ENCODE measurements around the gene RFXANK.
"Not testable (repeated sequence)": the region's sequence is repeated elsewhere in the genome, so short reads cannot be mapped to it uniquely, and the experiment has no call there.

The RFXANK gene

DNA sequence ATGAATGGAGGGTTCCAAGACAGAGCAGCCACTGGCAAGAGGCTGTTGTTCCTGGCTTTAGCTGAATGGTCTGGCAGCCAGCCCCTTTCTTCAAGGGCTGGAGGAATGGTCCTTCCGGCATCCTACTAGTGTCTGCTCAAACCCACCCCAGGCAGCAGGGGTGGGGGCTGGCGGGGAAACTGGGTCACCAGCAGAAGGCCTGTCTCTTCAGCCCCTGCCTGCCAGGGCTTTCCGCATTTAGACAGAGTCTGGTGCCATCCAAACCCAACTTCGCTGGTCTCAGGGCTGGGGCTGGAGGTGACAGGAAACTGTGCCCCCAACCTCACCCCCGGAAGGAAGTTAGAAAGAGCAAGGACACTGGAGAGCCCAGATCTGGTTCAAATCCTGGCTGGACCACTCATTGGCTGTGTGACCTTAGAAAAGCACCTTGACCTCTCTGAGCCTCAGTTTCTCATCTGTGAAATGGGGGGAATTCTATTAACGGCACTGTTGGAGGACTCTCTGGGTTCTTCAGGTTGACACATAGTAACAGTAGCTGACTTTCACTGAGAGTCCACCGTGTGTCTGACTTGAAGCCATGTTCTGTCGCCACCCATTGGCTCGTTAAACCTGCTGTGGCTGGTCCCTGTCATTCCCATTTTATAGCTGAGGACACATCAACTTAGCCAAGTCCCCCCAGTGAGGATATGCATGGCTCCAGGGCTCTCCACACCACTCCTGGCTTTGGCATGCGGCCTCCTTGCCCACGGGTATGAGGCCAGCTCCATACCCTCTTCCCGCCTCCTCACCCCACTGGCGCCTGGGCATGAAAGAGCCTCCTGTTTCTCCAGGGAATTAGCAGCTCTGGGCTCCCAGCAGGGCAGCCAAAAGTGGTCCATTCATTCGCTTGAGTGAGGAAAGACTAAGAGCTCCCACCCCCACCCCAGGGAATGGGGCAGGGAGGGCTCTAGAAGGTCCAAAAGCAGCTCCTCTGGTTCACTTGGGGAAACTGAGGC lies 13.7 kb downstream of the RFXANK start:
- DNase-seq (ENCODE audit: low read depth, low spot score): no peak

DNA sequence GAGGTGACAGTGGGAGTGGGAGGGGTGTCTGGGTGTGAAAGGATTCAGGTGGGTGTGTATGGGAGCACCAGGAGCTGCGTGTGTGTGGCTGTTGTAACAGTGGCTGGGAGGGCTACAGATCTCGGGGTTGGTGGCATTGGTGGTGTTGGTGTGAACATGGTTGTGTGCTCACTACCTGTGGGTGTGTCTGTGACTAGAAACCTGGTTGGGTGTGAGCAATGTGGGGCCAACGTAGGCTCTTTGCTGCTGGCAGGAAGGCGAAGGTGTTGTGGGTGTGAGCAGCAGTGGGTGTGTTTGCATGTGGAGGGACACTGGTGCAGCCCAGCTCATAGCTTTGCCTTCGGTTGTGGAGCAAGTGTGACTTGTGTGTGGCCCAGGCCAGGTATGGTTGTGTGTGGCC lies 14.9 kb downstream of the RFXANK start:
- DNase-seq (ENCODE audit: low read depth, low spot score): no peak

DNA sequence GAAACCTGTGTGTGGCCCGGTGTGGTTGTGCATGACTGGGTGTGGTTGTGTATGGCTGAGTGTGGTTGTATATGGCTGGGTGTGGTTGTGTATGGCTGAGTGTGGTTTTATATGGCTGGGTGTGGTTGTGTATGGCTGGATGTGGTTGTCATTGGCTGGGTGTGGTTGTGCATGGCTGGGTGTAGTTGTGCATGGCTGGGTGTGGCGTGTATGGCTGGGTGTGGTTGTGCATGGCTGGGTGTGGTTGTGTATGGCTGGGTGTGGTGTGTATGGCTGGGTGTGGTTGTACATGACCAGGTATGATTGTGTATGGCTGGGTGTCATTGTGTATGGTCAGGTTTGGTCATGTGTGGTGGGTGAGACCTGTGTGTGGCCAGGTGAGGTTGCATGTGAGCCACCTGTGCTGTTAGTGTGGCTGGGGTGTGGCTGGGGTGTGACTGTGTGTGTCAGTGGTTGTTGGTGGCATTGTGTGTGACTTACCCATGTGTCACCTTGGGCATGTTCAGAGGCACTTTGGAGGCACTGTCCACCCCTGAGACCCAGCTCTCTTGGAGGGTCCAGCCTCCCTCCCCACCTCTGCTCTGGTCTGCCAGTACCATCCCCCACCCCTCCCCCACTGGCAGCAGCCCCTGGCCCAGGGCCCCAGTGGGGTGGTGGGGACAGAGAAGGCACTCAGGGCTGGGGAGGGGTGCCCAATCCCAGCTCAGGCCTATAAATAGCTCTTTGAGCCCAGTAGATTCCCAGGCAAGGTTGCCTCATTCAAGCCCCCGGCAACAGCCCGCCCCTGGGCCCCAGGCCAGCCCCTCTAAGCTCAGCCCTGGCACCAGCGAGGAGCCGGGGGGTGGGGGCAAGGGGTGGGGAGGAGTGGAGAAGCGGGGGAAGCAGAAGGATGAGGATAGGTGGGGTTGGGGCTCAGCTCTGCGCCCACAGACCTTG lies 15.8 kb downstream of the RFXANK start:
- no peak for DNase-seq (ENCODE audit: low read depth, low spot score)

DNA sequence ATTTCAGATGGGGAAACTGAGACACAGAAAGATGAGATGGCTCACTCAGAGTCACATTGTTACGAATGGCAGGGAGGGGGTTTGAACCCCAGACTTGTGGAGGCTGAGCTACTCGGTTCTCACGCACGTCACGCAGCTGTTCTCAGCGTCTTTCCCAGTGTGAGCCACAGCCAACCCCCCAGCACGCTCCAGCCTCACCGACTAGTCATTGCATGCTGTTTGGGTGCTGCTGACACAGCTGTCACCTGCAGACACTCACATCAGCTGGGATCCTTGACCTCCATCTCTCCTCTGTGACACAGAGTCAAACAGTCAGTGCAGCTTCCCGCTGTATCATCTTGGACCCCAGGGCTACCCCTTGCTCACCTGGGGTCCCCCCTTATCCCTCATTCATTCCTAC lies 17.3 kb downstream of the RFXANK start:
- DNase-seq (ENCODE audit: low read depth, low spot score): no peak

DNA sequence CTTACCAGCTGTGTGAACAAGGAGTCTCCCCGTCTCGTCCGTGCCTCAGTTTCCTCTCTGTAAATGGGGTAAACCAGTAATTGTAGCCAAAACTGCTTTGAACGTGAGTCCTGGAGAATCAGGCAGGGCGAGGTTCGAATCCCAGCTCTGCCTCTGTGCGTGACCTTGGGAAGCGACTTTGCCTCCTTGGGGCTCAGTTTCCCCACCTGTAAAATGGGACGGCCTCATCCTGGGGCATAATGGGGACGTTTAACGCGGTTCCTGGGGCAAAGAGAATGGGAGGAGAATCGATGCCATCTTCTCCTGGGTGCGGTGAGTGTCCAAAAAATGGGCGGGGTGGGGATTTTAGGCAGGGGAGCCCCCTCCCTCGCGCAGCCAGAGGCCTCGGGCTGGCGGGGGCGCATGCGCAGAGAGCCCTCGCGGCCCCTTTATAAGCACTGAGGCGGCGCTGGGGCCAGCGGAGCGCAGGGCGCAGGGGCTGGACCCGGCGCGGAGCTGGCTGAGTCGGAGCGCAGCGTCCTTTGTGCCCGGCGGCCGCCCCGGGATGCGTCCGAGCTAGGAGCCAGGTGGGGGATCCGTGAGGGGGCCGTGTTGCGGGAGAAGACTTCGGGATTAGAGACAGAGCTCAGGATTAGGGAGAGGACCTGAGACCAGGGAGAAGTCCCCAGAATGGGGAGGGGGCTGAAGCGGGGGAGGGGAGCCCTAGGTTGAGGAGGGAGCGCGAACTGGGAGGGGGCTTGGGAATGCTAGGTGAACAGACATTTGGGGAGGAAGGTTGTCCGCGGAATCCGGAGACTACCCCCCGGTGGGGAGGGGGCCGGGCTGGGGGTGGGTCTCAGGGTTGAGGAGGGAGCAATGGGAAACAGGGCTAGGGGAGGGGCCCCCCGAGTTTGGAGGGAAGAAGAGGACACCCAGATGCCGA lies 19.7 kb downstream of the RFXANK start, which contains the start of gene NCAN:
NCAN (plus strand) TSS at position 460 of the 922 bp plus-strand sequence. CDS start 4,996 bp downstream, outside the sequence.
- DNase-seq (ENCODE audit: low read depth, low spot score): no peak

DNA sequence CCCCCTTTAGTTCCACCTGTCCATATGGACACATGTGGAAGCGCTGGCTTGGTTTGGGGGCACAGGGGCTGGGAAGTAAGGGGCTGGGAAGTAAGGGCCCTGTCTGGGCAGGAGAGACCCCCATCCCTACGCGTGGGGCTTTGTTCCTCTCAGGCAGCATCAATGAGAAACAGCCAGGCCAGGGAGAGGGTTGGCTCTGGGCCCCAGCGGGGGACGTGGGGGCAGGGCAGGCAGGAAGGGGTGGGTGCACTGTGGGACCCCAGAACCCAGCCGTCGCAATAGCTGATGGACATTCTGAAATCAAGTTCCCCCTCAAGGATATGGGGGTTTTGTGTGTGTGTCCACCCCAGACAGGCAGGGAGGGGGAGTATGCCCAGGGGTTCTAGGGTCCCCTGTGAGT lies 20.9 kb downstream of the RFXANK start:
- DNase-seq (ENCODE audit: low read depth, low spot score): no peak

DNA sequence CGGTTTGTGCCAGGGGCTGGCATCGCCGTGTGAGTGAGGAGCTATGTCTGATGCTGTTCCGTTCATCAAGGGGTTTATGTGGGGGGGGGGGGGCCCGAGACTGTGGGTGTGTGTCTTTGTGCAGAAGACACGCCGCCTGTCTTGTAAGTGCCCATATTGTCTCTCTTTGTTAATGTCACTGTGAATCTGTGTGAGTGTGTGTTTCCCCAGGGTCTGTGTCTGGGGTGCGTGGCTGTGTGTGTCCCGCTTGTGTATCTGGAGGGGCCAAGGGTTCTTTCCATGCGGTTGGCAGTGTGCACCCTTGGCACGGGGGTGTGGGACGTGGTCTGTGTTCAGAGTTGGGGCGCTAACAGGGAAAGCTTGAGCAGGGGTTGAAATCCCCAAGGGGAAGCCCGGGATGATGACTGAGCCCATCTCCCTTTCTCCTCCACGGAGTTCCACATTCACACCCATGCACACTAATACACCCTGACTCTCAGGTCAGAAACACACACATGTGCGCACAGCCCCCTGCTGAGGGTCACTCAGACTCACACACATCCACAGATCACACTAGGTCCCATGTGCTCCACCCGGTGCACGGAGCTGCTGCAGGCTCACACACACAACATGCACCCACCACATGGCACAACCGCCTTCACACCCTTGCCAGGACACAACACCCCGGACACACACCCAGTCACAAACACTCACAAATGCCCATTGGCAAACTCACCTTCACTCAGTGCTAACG lies 21.5 kb downstream of the RFXANK start:
- no peak for DNase-seq (ENCODE audit: low read depth, low spot score)

DNA sequence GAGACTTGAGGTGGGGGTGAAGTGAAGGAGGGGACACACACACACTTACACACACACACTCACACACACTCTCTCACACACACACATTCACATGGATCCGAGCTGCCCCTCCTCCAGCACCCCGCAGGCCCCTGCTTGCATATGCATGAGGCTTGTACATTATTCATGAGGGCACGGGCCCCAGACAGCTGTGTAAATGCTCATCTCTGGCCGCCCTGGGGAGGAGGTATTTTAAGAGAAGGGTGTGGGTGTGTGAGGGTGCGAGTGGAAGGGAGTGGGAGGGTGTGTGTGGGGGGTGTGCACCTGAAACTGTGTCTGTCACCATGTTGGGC lies 22.1 kb downstream of the RFXANK start:
- DNase-seq (ENCODE audit: low read depth, low spot score): no peak

DNA sequence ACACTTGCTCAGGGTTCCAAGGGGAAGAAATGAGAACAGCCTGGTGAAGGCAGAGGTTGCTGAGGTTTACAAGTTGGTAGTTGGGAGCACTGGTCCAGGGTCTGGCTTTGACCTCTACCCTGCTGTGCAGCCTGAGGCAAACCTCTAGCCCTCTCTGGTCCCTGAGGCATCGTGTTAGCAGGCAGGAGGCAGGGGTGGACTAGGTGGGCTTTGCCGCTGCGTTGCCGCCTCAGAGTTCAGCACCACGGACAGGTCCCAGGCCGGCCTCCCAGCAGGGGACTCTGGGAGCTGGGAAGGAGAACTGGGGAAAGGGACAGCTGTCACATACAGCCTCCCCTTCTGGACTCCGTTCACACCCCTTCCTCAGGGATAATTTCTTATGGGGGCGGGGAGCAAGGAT lies 22.8 kb downstream of the RFXANK start:
- DNase-seq (ENCODE audit: low read depth, low spot score): no peak

DNA sequence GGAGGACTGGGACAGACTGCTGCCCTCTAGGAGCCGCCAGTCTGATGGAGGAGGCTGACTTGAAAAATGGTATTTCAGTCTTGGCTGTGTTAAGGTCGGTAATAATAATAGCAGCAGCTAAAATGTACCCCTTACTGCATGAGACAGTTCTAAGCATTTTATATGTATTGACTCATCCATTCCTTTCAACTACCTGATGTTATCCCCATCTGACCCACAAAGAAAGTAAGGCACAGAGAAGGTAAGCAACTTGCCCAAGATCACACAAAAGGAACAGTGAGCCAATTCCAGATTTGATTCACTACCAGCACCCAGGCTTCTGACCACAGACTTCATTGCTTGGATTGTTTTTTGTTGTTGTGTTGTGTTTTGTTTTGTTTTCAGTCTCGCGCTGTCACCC lies 23.7 kb downstream of the RFXANK start:
- no peak for DNase-seq (ENCODE audit: low read depth, low spot score)

DNA sequence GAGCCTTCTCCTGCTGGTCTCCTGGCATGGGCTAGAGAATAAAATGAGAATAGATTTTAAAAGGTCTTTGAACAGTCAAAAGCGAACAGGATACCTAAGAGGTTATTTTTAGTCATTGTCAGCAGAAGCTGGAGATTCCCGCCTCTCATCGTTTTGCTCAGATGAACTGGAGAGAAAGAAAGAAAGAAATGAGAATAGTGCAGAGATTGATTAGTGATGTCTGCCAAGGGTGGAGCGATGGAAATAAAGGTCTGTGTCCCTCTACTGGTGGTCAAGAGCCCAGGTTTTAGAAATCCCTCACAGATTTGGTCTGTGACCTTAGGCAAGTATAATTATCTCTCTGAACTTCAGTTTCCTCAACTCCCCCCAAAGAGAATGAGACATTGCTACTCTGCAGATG lies 25.0 kb downstream of the RFXANK start:
- DNase-seq (ENCODE audit: low read depth, low spot score): no peak

DNA sequence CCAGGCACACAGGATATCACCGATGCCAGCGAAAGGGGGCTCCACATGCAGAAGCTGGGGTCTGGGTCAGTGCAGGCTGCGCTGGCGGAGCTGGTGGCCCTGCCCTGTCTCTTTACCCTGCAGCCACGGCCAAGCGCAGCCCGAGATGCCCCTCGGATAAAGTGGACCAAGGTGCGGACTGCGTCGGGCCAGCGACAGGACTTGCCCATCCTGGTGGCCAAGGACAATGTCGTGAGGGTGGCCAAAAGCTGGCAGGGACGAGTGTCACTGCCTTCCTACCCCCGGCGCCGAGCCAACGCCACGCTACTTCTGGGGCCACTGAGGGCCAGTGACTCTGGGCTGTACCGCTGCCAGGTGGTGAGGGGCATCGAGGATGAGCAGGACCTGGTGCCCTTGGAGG lies 26.9 kb downstream of the RFXANK start:
- no peak for DNase-seq (ENCODE audit: low read depth, low spot score)

DNA sequence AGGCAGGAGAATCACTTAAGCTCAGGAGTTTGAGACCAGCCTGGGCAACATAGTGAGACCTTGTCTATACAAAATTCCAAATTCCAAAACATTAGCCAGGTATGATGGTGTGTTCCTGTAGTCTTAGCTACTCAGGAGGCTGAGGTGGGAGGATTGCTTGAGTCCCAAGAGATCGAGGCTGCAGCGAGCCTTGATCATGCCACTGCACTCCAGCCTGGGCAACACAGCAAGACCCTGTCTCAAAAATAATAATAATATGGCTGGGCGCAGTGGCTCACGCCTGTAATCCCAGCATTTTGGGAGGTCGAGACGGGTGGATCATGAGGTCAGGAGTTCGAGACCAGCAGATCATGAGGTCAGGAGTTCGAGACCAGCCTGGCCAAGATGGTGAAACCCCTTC lies 28.9 kb downstream of the RFXANK start:
- DNase-seq (ENCODE audit: low read depth, low spot score): not testable (repeated sequence)

DNA sequence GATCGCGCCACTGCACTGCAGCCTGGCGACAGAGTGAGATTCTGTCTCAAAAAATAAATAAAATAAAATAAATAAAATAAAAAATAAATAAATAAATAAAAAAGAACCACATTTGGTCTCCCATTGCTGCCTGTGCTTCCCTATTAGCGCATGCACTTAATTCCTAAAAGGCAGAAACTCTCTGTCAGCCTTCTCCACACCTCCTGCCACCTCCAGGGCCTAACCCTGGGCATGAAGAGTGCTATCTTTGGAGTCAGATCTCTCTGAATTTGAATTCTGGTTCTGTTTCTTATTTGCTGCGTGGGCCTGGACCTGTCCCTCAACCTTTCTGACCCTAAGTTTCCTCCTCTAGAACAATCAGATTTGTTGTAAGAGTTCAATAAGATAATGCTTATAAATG lies 31.0 kb downstream of the RFXANK start:
- no peak for DNase-seq (ENCODE audit: low read depth, low spot score)

DNA sequence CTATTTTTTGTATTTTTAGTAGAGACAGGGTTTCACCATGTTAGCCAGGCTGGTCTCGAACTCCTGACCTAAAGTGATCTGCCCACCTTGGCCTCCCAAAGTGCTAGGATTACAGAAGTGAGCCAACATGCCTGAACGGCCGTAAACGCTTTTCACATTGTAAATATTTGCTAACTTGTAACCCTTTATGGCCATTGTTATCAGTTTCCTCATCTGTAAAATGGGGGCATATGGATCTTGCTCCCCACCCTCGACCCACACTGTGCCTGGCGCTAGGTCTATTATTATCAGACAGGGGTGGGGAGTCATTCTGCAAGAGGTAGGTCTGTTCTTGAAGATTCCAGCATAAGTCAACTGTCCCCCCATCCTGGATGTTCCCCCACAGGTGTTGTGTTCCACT lies 31.6 kb downstream of the RFXANK start:
- DNase-seq (ENCODE audit: low read depth, low spot score): no peak

DNA sequence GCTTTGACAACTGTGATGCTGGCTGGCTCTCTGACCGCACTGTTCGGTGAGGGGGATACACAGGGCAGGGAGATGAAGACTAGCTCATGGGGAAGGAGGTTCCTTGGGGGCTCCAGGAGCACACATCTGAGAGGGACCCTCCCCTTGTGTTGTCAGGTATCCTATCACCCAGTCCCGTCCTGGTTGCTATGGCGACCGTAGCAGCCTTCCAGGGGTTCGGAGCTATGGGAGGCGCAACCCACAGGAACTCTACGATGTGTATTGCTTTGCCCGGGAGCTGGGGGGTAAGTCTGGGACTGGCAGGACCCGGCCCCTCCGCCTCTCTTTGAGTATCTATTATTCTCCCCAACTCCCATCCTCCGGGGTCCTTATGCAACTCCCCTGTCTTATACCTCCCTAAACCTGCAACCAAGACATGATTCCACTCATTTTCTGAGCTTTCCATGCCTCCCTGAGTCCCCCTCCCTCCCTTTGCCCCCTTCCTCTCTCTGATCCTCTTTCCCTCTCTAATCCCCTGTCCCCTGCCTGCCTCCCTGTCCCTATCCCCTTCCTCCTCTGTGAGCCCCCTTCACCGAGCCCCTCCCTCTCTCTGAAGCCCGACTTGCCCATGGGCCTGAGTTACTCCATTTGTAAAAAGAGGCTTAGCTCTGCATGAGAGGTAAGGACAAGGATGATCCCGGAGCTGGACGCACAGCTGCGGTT lies 32.2 kb downstream of the RFXANK start:
- no peak for DNase-seq (ENCODE audit: low read depth, low spot score)

DNA sequence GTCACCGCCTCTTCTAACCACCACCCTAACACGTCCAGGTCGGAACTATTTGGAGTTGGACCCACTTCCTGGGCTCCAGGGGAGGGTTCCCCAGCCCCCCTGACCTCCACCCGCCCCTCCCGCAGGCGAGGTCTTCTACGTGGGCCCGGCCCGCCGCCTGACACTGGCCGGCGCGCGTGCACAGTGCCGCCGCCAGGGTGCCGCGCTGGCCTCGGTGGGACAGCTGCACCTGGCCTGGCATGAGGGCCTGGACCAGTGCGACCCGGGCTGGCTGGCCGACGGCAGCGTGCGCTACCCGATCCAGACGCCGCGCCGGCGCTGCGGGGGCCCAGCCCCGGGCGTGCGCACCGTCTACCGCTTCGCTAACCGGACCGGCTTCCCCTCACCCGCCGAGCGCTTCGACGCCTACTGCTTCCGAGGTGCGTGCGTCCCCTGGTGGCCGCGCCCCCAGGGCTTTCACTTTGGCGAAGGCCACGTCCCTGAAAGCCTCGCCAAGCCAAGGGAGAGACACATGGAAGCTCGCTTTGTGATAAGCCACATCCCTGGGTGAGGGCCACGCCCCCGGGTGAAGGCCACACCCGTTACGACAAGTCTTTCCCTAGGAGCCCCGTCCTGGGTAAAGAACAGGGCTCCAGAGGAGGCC lies 32.9 kb downstream of the RFXANK start:
- peak; percentile 40 for DNase-seq (ENCODE audit: low read depth, low spot score)

DNA sequence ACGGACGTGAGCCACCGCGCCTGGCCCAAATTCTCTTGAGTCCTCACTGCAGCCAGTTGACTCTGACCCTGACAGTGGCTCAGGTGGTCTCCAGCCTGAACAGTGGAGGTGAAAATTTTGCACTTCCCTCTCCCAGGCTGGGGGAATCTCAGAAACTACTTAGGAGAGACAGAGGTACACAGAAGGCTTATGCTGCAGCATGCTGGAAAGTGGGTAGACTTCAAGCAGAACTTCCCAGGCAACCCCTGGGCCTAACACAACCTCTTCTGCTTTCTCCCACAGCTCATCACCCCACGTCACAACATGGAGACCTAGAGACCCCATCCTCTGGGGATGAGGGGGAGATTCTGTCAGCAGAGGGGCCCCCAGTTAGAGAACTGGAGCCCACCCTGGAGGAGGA lies 34.1 kb downstream of the RFXANK start:
- no peak for DNase-seq (ENCODE audit: low read depth, low spot score)

DNA sequence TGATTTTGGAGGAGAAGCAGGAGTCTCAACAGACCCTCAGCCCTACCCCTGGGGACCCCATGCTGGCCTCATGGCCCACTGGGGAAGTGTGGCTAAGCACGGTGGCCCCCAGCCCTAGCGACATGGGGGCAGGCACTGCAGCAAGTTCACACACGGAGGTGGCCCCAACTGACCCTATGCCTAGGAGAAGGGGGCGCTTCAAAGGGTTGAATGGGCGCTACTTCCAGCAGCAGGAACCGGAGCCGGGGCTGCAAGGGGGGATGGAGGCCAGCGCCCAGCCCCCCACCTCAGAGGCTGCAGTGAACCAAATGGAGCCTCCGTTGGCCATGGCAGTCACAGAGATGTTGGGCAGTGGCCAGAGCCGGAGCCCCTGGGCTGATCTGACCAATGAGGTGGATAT lies 34.6 kb downstream of the RFXANK start:
- DNase-seq (ENCODE audit: low read depth, low spot score): no peak

DNA sequence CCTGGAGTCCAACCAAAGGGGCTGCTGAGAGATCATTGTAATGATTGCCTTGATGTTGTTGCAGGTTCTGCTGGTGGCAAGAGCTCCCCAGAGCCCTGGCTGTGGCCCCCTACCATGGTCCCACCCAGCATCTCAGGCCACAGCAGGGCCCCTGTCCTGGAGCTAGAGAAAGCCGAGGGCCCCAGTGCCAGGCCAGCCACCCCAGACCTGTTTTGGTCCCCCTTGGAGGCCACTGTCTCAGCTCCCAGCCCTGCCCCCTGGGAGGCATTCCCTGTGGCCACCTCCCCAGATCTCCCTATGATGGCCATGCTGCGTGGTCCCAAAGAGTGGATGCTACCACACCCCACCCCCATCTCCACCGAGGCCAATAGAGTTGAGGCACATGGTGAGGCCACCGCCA lies 35.2 kb downstream of the RFXANK start:
- DNase-seq (ENCODE audit: low read depth, low spot score): no peak
